ENCODE data around the gene PYCARD. TPM values are rescaled to one million over a fixed set of nuclear protein-coding genes. Genes with fewer than 3 reads are reported as not detected.

Gene PYCARD
- total and polyA plus RNA-seq, 8 donors = 13.2 to 59.8 (median 18.6) TPM

- ATAC-seq = no peak
- no peak for TF ChIP-seq CTCF (IDR thresholded peaks at IDR 0.05)
Measured at GRCh38 chr16:31238041-31238440, 35.5 kb upstream of the PYCARD start.

GRCh38 chr16:31229501-31229900, 26.9 kb upstream of the PYCARD start:
- Histone ChIP-seq H3K9me3 (no peaks in the 10 kb centered on the region), H3K4me3 (no peak overlapping the region), H3K4me1 (no peaks in the 10 kb centered on the region), H3K27me3 (peaks cover 0 to under 1% of the 10 kb centered on the region in 2 donors), H3K27ac (no peak overlapping the region), H3K36me3 (no peaks in the 10 kb centered on the region)
- intact Hi-C loops (cut with DNase I) = no loop called here
- ATAC-seq (no peak), DNase-seq (no peak)
- no peak for TF ChIP-seq CTCF (IDR thresholded peaks at IDR 0.05)

More at GRCh38 chr16:31238041-31238440, 35.5 kb upstream of the PYCARD start:
- H3K27me3 ChIP-seq = no peaks in the 10 kb centered on the region
- intact Hi-C loops (cut with DNase I) = no loop called here
- H3K4me3 ChIP-seq = no peak overlapping the region
- H3K36me3 ChIP-seq = no peaks in the 10 kb centered on the region
- peaks cover 0 to 5% of the 10 kb centered on the region in 2 donors for H3K4me1 ChIP-seq
- DNase-seq = no peak
- no peak overlapping the region for H3K27ac ChIP-seq
- H3K9me3 ChIP-seq = no peaks in the 10 kb centered on the region

- Histone ChIP-seq H3K9me3 (no peaks in the 10 kb centered on the region), H3K4me3 (no peak overlapping the region), H3K27ac (no peak overlapping the region), H3K36me3 (no peaks in the 10 kb centered on the region), H3K4me1 (no peaks in the 10 kb centered on the region), H3K27me3 (peaks cover 0 to 7% of the 10 kb centered on the region in 2 donors)
- DNase-seq = no peak
- ATAC-seq = no peak
- intact Hi-C loops (cut with DNase I) = no loop called here
- no peak for TF ChIP-seq CTCF (IDR thresholded peaks at IDR 0.05)
Measured at GRCh38 chr16:31228206-31228605, 25.6 kb upstream of the PYCARD start.

- no peak for DNase-seq
- intact Hi-C loops (cut with DNase I) = no loop called here
- H3K27me3 ChIP-seq = peaks cover 0 to 17% of the 10 kb centered on the region in 2 donors
- H3K4me1 ChIP-seq = no peaks in the 10 kb centered on the region
- no peak for TF ChIP-seq CTCF (IDR thresholded peaks at IDR 0.05)
- no peak overlapping the region for H3K4me3 ChIP-seq
- H3K36me3 ChIP-seq = no peaks in the 10 kb centered on the region
- H3K27ac ChIP-seq = no peak overlapping the region
- H3K9me3 ChIP-seq = no peaks in the 10 kb centered on the region
- ATAC-seq = no peak
Measured at GRCh38 chr16:31225193-31225592, 22.6 kb upstream of the PYCARD start.

- no peak overlapping the region for H3K4me3 ChIP-seq
- no peak for TF ChIP-seq CTCF (IDR thresholded peaks at IDR 0.05)
- ATAC-seq (no peak), DNase-seq (no peak)
- intact Hi-C loops (cut with DNase I) = no loop called here
- no peaks in the 10 kb centered on the region for H3K9me3 ChIP-seq
- H3K4me1 ChIP-seq = no peaks in the 10 kb centered on the region
- peaks cover 0 to 22% of the 10 kb centered on the region in 2 donors for H3K27me3 ChIP-seq
- H3K36me3 ChIP-seq = no peaks in the 10 kb centered on the region
- H3K27ac ChIP-seq = no peak overlapping the region
Measured at GRCh38 chr16:31224092-31224955, 21.8 kb upstream of the PYCARD start.

All from left lung (tissue), 10 donors.